GM19324 (cell line): Measurements from ENCODE around the gene HBD.
"Not testable (repeated sequence)": the region's sequence is repeated elsewhere in the genome, so short reads cannot be mapped to it uniquely, and the experiment has no call there.

ENCODE experiments used
- ATAC-seq: cut with Tn5 transposase; IDR thresholded peaks from one replicate; pipeline ENCODE4 v1.9.1; 2021; ENCODE audit warnings: mild to moderate bottlenecking, moderate library complexity; ENCODE audit not compliant: unreplicated experiment, low FRiP score

HBD gene

GRCh38 chr11:5254023-5254422 lies 19.7 kb upstream of the HBD start:
- not testable (repeated sequence) for ATAC-seq

GRCh38 chr11:5253440-5253839 lies 19.2 kb upstream of the HBD start:
- not testable (repeated sequence) for ATAC-seq

GRCh38 chr11:5252919-5253265 lies 18.6 kb upstream of the HBD start:
- ATAC-seq: no peak

GRCh38 chr11:5252192-5252918 lies 18.1 kb upstream of the HBD start:
- ATAC-seq: no peak

- no peak for ATAC-seq
Measured at GRCh38 chr11:5251746-5252145, 17.5 kb upstream of the HBD start.

GRCh38 chr11:5250543-5251204 lies 16.4 kb upstream of the HBD start:
- ATAC-seq: no peak

- not testable (repeated sequence) for ATAC-seq
Measured at GRCh38 chr11:5249807-5250396, 15.6 kb upstream of the HBD start, which contains the start of gene HBG1. TSS of gene HBG1 (minus strand) at chr11:5249857. CDS start at chr11:5249804, 53 bp downstream.

- ATAC-seq: not testable (repeated sequence)
Measured at GRCh38 chr11:5248498-5248897, 14.2 kb upstream of the HBD start.

- no peak for ATAC-seq
Measured at GRCh38 chr11:5247472-5248192, 13.3 kb upstream of the HBD start.

- ATAC-seq: no peak
Measured at GRCh38 chr11:5246772-5247471, 12.6 kb upstream of the HBD start.

- no peak for ATAC-seq
Measured at GRCh38 chr11:5245155-5245554, 10.9 kb upstream of the HBD start.

- ATAC-seq: no peak
Measured at GRCh38 chr11:5243816-5244180, 9.5 kb upstream of the HBD start.

- ATAC-seq: no peak
Measured at GRCh38 chr11:5242933-5243815, 8.9 kb upstream of the HBD start.

- ATAC-seq: no peak
Measured at GRCh38 chr11:5242208-5242607, 7.9 kb upstream of the HBD start.

- ATAC-seq: no peak
Measured at GRCh38 chr11:5241458-5241857, 7.2 kb upstream of the HBD start.

GRCh38 chr11:5240458-5240857 lies 6.2 kb upstream of the HBD start:
- no peak for ATAC-seq

GRCh38 chr11:5240056-5240455 lies 5.8 kb upstream of the HBD start:
- ATAC-seq: no peak

GRCh38 chr11:5239046-5239445 lies 4.8 kb upstream of the HBD start:
- ATAC-seq: no peak

- no peak for ATAC-seq
Measured at GRCh38 chr11:5238486-5238885, 4.2 kb upstream of the HBD start.

- no peak for ATAC-seq
Measured at GRCh38 chr11:5237420-5237819, 3.1 kb upstream of the HBD start.
